SU-DHL-6 (cell line): ENCODE results near the gene PDGFRA.

Experiments used
- H2AFZ ChIP-seq: fragments of 200-600 bp; sonication (generic); 2 replicates; pipeline ENCODE4 v1.6.1; 2014; ENCODE audit warnings: low read depth, mild to moderate bottlenecking, moderate library complexity, mixed read lengths, antibody characterized with exemption, low read length; ENCODE audit not compliant: severe bottlenecking
- H3F3A ChIP-seq: fragments of 200-600 bp; shearing (Covaris generic); 2 replicates; pipeline ENCODE4 v1.6.0; 2016; ENCODE audit warnings: antibody characterized with exemption, mild to moderate bottlenecking; ENCODE audit not compliant: insufficient read depth
- H3K27ac ChIP-seq: fragments of 200-600 bp; sonication (generic); 2 replicates; pipeline ENCODE4 v1.5.1; 2016; ENCODE audit warnings: low read depth, mild to moderate bottlenecking, low read length, moderate library complexity, mixed read lengths
- H3K27me3 ChIP-seq: fragments of 200-600 bp; sonication (generic), shearing (Covaris generic); 2 replicates; pipeline ENCODE4 v1.6.0; 2014; ENCODE audit warnings: mild to moderate bottlenecking, low read length
- H3K36me3 ChIP-seq: fragments of 200-600 bp; sonication (generic); 2 replicates; pipeline ENCODE4 v1.6.1; 2014; ENCODE audit warnings: mild to moderate bottlenecking, low read length, mixed read lengths
- H3K4me2 ChIP-seq: fragments of 300-600, 200-600 bp; shearing (Covaris generic), sonication (generic); 2 replicates; pipeline ENCODE4 v1.6.0; 2014; ENCODE audit warnings: low read length, low read depth, mild to moderate bottlenecking; ENCODE audit not compliant: poor library complexity, severe bottlenecking
- H3K4me3 ChIP-seq: fragments of 200-600 bp; sonication (generic); 2 replicates; pipeline ENCODE4 v1.5.1; 2014; ENCODE audit warnings: antibody characterized with exemption, low read length, mild to moderate bottlenecking, mixed read lengths; ENCODE audit not compliant: insufficient read depth, poor library complexity, severe bottlenecking
- H3K79me2 ChIP-seq: fragments of 200-600 bp; sonication (generic); 2 replicates; pipeline ENCODE4 v1.6.1; 2014; ENCODE audit warnings: mild to moderate bottlenecking, low read length, moderate library complexity; ENCODE audit not compliant: insufficient read depth
- H3K9ac ChIP-seq: fragments of 200-600 bp; sonication (generic); 2 replicates; pipeline ENCODE4 v1.7.0; 2014; ENCODE audit warnings: mild to moderate bottlenecking, low read length
- H3K9me2 ChIP-seq: fragments of 200-600 bp; sonication (generic); replicated peaks from 2 replicates; pipeline ENCODE4 v1.6.1; 2014; ENCODE audit warnings: low read length; ENCODE audit not compliant: insufficient read depth
- H3K9me3 ChIP-seq: fragments of 200-600 bp; sonication (generic); 2 replicates; pipeline ENCODE4 v1.6.1; 2014; ENCODE audit warnings: low read length, mixed read lengths; ENCODE audit not compliant: insufficient read depth
- H4K20me1 ChIP-seq: fragments of 200-600 bp; sonication (generic); 2 replicates; pipeline ENCODE4 v1.6.1; 2014; ENCODE audit warnings: low read depth, mild to moderate bottlenecking, antibody characterized with exemption, low read length, moderate library complexity, mixed read lengths
- CTCF ChIP-seq: fragments of 200-600 bp; sonication (generic); IDR thresholded peaks from one replicate; pipeline ENCODE4 v1.5.1; 2017; ENCODE audit warnings: antibody characterized with exemption, mild to moderate bottlenecking, low read length, moderate library complexity; ENCODE audit not compliant: insufficient read depth, poor library complexity, severe bottlenecking
- EZH2phosphoT487 ChIP-seq: fragments of 200-600 bp; sonication (generic), shearing (Covaris generic); conservative IDR thresholded peaks from 2 replicates; pipeline ENCODE4 v1.6.1; 2018; ENCODE audit warnings: mild to moderate bottlenecking, antibody characterized with exemption, low read length, moderate library complexity, mixed read lengths

PDGFRA gene

GRCh38 chr4:54271464-54271863 lies 42.4 kb downstream of the PDGFRA start:
- TF ChIP-seq EZH2phosphoT487 (no peak), CTCF (no peak)
- Histone ChIP-seq H3K9me3 (no peaks in the 10 kb centered on the region), H3K9ac (no peak overlapping the region), H3K9me2 (no peaks in the 10 kb centered on the region), H3K4me3 (no peak overlapping the region), H3K27ac (no peak overlapping the region), H2AFZ (no peak overlapping the region), H3K27me3 (no peaks in the 10 kb centered on the region), H3F3A (no peaks in the 10 kb centered on the region), H3K79me2 (no peaks in the 10 kb centered on the region), H3K4me2 (no peak overlapping the region), H3K36me3 (no peaks in the 10 kb centered on the region), H4K20me1 (no peaks in the 10 kb centered on the region)

GRCh38 chr4:54272051-54272450 lies 43.0 kb downstream of the PDGFRA start:
- no peaks in the 10 kb centered on the region for H3F3A ChIP-seq
- H3K27me3 ChIP-seq = no peaks in the 10 kb centered on the region
- no peaks in the 10 kb centered on the region for H3K36me3 ChIP-seq
- TF ChIP-seq EZH2phosphoT487 = no peak
- TF ChIP-seq CTCF = no peak
- H2AFZ ChIP-seq = no peak overlapping the region
- no peak overlapping the region for H3K4me3 ChIP-seq
- no peak overlapping the region for H3K27ac ChIP-seq
- no peak overlapping the region for H3K4me2 ChIP-seq
- H3K9ac ChIP-seq = no peak overlapping the region
- H3K9me3 ChIP-seq = no peaks in the 10 kb centered on the region
- H4K20me1 ChIP-seq = no peaks in the 10 kb centered on the region
- H3K79me2 ChIP-seq = no peaks in the 10 kb centered on the region
- H3K9me2 ChIP-seq = no peaks in the 10 kb centered on the region

- Histone ChIP-seq H3K79me2 (no peaks in the 10 kb centered on the region), H3K9ac (no peak overlapping the region), H3K4me3 (no peak overlapping the region), H3K36me3 (no peaks in the 10 kb centered on the region), H3K9me3 (no peaks in the 10 kb centered on the region), H4K20me1 (no peaks in the 10 kb centered on the region), H3F3A (no peaks in the 10 kb centered on the region), H3K9me2 (no peaks in the 10 kb centered on the region), H3K4me2 (no peak overlapping the region), H3K27ac (no peak overlapping the region), H2AFZ (no peak overlapping the region), H3K27me3 (no peaks in the 10 kb centered on the region)
- TF ChIP-seq EZH2phosphoT487 (no peak), CTCF (no peak)
These were observed 45.2 kb downstream of the PDGFRA start for GRCh38 chr4:54274264-54274663.
